ENCODE results near the gene RBM39. TPM values are rescaled to one million over a fixed set of nuclear protein-coding genes. Genes with fewer than 3 reads are reported as not detected.
A peak's percentile ranks its signal among the peaks of the same experiment; 100 is the strongest.

The RBM39 gene
- total and polyA plus RNA-seq, 2 of the 13 experiments (the other 11 are each of a cell fraction or from before 2014, with no cell fraction given) = 788 to 920 TPM

DNA sequence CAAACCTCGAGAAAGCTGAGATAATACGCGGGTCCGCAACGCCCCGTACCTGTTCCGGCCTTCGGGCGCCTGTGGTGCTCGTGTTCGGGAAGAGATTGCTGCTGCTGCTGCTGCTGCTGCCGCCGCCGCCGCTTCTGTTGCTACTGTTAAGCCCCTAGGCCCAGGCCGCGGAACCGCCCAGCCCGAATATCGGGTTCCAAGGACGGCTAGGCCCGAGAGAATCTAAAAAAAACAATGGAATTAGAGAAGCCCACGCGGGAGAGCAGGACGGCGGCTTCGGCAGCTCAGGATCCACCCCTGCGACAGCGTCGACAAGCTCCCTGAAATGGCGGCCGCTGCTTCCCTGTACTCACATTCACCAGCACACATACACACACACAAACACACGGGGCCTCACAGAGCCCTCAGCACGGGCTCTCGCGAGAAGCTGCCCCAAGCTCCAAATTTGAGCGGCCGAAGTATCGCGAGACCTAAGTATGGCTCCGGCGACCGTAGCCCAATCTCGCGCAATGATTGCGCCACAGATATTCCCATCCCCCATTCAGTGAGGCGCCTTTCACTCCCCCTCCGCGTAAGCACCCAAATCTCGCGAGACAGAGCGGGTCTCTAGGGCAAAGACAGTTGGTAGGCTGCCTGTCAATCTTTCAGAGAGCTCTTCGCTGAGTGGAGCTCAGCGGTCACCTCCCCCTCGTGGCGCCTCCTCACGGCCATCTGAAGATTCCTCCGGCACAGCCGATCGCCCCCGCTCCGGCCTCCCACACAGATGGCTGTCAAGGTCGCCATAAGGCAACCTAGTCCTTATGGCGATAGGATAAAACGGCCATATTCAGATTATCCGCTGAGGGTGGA lies at the start of gene RBM39 (continued):
- TF ChIP-seq ZFP1 (CRISPR knock-in tag; IDR thresholded peaks at IDR 0.05) (peak; percentile 95; the same call in 1 of the 2 replicates), RAD51 (IDR thresholded peaks at IDR 0.05; ENCODE audit: borderline replicate concordance) (no peak), XRCC5 (optimal IDR thresholded peaks at IDR 0.05; ENCODE audit: low read length) (peak; percentile 99), ZNF724P (CRISPR knock-in tag; IDR thresholded peaks at IDR 0.05; ENCODE audit: borderline replicate concordance) (peak; percentile 98; the same call in 1 of the 2 replicates), RNF2 (conservative IDR thresholded peaks at IDR 0.05; ENCODE audit: low read depth) (peak; percentile 80), MTF2 (CRISPR knock-in tag; IDR thresholded peaks at IDR 0.05; ENCODE audit: borderline replicate concordance) (no peak), CHD4 (IDR thresholded peaks at IDR 0.05; ENCODE audit: borderline replicate concordance, low read length) (no peak), HIVEP1 (CRISPR knock-in tag; IDR thresholded peaks at IDR 0.05) (peak; percentile 85), ZFP36 (IDR thresholded peaks at IDR 0.05; ENCODE audit: borderline replicate concordance, low read depth, low read length, partially characterized antibody) (no peak)
- TF ChIP-seq, protein P1, sequence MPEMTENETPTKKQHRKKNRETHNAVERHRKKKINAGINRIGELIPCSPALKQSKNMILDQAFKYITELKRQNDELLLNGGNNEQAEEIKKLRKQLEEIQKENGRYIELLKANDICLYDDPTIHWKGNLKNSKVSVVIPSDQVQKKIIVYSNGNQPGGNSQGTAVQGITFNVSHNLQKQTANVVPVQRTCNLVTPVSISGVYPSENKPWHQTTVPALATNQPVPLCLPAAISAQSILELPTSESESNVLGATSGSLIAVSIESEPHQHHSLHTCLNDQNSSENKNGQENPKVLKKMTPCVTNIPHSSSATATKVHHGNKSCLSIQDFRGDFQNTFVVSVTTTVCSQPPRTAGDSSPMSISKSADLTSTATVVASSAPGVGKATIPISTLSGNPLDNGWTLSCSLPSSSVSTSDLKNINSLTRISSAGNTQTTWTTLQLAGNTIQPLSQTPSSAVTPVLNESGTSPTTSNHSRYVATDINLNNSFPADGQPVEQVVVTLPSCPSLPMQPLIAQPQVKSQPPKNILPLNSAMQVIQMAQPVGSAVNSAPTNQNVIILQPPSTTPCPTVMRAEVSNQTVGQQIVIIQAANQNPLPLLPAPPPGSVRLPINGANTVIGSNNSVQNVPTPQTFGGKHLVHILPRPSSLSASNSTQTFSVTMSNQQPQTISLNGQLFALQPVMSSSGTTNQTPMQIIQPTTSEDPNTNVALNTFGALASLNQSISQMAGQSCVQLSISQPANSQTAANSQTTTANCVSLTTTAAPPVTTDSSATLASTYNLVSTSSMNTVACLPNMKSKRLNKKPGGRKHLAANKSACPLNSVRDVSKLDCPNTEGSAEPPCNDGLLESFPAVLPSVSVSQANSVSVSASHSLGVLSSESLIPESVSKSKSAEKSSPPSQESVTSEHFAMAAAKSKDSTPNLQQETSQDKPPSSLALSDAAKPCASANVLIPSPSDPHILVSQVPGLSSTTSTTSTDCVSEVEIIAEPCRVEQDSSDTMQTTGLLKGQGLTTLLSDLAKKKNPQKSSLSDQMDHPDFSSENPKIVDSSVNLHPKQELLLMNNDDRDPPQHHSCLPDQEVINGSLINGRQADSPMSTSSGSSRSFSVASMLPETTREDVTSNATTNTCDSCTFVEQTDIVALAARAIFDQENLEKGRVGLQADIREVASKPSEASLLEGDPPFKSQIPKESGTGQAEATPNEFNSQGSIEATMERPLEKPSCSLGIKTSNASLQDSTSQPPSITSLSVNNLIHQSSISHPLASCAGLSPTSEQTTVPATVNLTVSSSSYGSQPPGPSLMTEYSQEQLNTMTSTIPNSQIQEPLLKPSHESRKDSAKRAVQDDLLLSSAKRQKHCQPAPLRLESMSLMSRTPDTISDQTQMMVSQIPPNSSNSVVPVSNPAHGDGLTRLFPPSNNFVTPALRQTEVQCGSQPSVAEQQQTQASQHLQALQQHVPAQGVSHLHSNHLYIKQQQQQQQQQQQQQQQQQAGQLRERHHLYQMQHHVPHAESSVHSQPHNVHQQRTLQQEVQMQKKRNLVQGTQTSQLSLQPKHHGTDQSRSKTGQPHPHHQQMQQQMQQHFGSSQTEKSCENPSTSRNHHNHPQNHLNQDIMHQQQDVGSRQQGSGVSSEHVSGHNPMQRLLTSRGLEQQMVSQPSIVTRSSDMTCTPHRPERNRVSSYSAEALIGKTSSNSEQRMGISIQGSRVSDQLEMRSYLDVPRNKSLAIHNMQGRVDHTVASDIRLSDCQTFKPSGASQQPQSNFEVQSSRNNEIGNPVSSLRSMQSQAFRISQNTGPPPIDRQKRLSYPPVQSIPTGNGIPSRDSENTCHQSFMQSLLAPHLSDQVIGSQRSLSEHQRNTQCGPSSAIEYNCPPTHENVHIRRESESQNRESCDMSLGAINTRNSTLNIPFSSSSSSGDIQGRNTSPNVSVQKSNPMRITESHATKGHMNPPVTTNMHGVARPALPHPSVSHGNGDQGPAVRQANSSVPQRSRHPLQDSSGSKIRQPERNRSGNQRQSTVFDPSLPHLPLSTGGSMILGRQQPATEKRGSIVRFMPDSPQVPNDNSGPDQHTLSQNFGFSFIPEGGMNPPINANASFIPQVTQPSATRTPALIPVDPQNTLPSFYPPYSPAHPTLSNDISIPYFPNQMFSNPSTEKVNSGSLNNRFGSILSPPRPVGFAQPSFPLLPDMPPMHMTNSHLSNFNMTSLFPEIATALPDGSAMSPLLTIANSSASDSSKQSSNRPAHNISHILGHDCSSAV (CRISPR knock-in tag; IDR thresholded peaks at IDR 0.05; ENCODE audit: borderline replicate concordance) = peak; percentile 51
- TF ChIP-seq, protein P2, sequence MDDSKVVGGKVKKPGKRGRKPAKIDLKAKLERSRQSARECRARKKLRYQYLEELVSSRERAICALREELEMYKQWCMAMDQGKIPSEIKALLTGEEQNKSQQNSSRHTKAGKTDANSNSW (CRISPR knock-in tag; IDR thresholded peaks at IDR 0.05; ENCODE audit: borderline replicate concordance) = peak; percentile 95; the same call in 1 of the 2 replicates
- TF ChIP-seq, protein P3, sequence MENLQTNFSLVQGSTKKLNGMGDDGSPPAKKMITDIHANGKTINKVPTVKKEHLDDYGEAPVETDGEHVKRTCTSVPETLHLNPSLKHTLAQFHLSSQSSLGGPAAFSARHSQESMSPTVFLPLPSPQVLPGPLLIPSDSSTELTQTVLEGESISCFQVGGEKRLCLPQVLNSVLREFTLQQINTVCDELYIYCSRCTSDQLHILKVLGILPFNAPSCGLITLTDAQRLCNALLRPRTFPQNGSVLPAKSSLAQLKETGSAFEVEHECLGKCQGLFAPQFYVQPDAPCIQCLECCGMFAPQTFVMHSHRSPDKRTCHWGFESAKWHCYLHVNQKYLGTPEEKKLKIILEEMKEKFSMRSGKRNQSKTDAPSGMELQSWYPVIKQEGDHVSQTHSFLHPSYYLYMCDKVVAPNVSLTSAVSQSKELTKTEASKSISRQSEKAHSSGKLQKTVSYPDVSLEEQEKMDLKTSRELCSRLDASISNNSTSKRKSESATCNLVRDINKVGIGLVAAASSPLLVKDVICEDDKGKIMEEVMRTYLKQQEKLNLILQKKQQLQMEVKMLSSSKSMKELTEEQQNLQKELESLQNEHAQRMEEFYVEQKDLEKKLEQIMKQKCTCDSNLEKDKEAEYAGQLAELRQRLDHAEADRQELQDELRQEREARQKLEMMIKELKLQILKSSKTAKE (CRISPR knock-in tag; IDR thresholded peaks at IDR 0.05; ENCODE audit: borderline replicate concordance) = no peak
- TF ChIP-seq, protein P4, sequence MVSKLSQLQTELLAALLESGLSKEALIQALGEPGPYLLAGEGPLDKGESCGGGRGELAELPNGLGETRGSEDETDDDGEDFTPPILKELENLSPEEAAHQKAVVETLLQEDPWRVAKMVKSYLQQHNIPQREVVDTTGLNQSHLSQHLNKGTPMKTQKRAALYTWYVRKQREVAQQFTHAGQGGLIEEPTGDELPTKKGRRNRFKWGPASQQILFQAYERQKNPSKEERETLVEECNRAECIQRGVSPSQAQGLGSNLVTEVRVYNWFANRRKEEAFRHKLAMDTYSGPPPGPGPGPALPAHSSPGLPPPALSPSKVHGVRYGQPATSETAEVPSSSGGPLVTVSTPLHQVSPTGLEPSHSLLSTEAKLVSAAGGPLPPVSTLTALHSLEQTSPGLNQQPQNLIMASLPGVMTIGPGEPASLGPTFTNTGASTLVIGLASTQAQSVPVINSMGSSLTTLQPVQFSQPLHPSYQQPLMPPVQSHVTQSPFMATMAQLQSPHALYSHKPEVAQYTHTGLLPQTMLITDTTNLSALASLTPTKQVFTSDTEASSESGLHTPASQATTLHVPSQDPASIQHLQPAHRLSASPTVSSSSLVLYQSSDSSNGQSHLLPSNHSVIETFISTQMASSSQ (IDR thresholded peaks at IDR 0.05; ENCODE audit: low read depth) = peak; percentile 84
- TF ChIP-seq, protein P4 (CRISPR knock-in tag; IDR thresholded peaks at IDR 0.05; ENCODE audit: borderline replicate concordance) = peak; percentile 95
